Measurements from ENCODE around the gene PCMTD2.
"Not testable (repeated sequence)": the region's sequence is repeated elsewhere in the genome, so short reads cannot be mapped to it uniquely, and the experiment has no call there.

The PCMTD2 gene

GRCh38 chr20:64224351-64225170, 31.0 kb upstream of the PCMTD2 start:
- DNase-seq = no peak

GRCh38 chr20:64225171-64225595, 30.4 kb upstream of the PCMTD2 start:
- DNase-seq = no peak

GRCh38 chr20:64225828-64226598, 29.5 kb upstream of the PCMTD2 start:
- DNase-seq = no peak

- DNase-seq = no peak
Measured at GRCh38 chr20:64226686-64227580, 28.6 kb upstream of the PCMTD2 start.

- no peak for DNase-seq
Measured at GRCh38 chr20:64228086-64228653, 27.4 kb upstream of the PCMTD2 start.

GRCh38 chr20:64228751-64229506, 26.6 kb upstream of the PCMTD2 start:
- no peak for DNase-seq

- DNase-seq = no peak
Measured at GRCh38 chr20:64229507-64230061, 26.0 kb upstream of the PCMTD2 start.

- no peak for DNase-seq
Measured at GRCh38 chr20:64230461-64231145, 24.9 kb upstream of the PCMTD2 start.

- no peak for DNase-seq
Measured at GRCh38 chr20:64231621-64232550, 23.7 kb upstream of the PCMTD2 start.

GRCh38 chr20:64232794-64233193, 22.8 kb upstream of the PCMTD2 start:
- DNase-seq = peak; percentile 30

GRCh38 chr20:64233725-64234124, 21.8 kb upstream of the PCMTD2 start:
- no peak for DNase-seq

- no peak for DNase-seq
Measured at GRCh38 chr20:64234291-64234791, 21.2 kb upstream of the PCMTD2 start.

- not testable (repeated sequence) for DNase-seq
Measured at GRCh38 chr20:64234921-64235565, 20.5 kb upstream of the PCMTD2 start.

GRCh38 chr20:64236137-64237088, 19.1 kb upstream of the PCMTD2 start:
- DNase-seq = no peak

- DNase-seq = no peak
Measured at GRCh38 chr20:64237316-64237715, 18.2 kb upstream of the PCMTD2 start.

- DNase-seq = no peak
Measured at GRCh38 chr20:64238115-64238825, 17.3 kb upstream of the PCMTD2 start.

- no peak for DNase-seq
Measured at GRCh38 chr20:64238851-64239387, 16.6 kb upstream of the PCMTD2 start.
